Stimulated activated memory B cell treated with anti-CD40 and anti-IgM and Interleukin-4, amounts not matched to agents 10 μg/mL and 1 μg/mL and 100 μg/mL, for 72 hours (primary cell): ENCODE measurements around the gene IFNL1.
"Not testable (repeated sequence)": the region's sequence is repeated elsewhere in the genome, so short reads cannot be mapped to it uniquely, and the experiment has no call there.

Experiments used
- ATAC-seq: fragments of 150-1000 bp; cut with Tn5 transposase; 2 replicates; pipeline ENCODE4 v1.10.0; 2021
- H3K27ac Mint-ChIP-seq: one replicate; pipeline ENCODE4 v1.8.0; 2022; ENCODE audit warnings: mild to moderate bottlenecking, mixed read lengths
- H3K27me3 Mint-ChIP-seq: one replicate; pipeline ENCODE4 v1.8.0; 2022; ENCODE audit warnings: mixed read lengths
- H3K36me3 Mint-ChIP-seq: one replicate; pipeline ENCODE4 v1.8.0; 2022; ENCODE audit warnings: mixed read lengths
- H3K4me1 Mint-ChIP-seq: one replicate; pipeline ENCODE4 v1.8.0; 2022; ENCODE audit warnings: mixed read lengths
- H3K4me3 Mint-ChIP-seq: one replicate; pipeline ENCODE4 v1.8.0; 2022; ENCODE audit warnings: mild to moderate bottlenecking, moderate library complexity, mixed read lengths
- H3K9me3 Mint-ChIP-seq: one replicate; pipeline ENCODE4 v1.8.0; 2022; ENCODE audit warnings: mixed read lengths

Gene IFNL1

GRCh38 chr19:39297931-39298634 is 1.9 kb downstream of the IFNL1 start:
- Mint-ChIP-seq H3K4me3 (no peak overlapping the region), H3K9me3 (no peaks in the 10 kb centered on the region), H3K4me1 (no peaks in the 10 kb centered on the region), H3K27ac (no peak overlapping the region), H3K36me3 (no peaks in the 10 kb centered on the region), H3K27me3 (peaks cover 50% of the 10 kb centered on the region)
- no peak for ATAC-seq

- peaks cover 3% of the 10 kb centered on the region for H3K9me3 Mint-ChIP-seq
- ATAC-seq, result no peak
- H3K4me1 Mint-ChIP-seq, result no peaks in the 10 kb centered on the region
- H3K4me3 Mint-ChIP-seq, result no peak overlapping the region
- no peaks in the 10 kb centered on the region for H3K36me3 Mint-ChIP-seq
- H3K27me3 Mint-ChIP-seq, result peaks cover 45% of the 10 kb centered on the region
- no peak overlapping the region for H3K27ac Mint-ChIP-seq
Measured at GRCh38 chr19:39299404-39299803, 3.2 kb downstream of the IFNL1 start.

DNA sequence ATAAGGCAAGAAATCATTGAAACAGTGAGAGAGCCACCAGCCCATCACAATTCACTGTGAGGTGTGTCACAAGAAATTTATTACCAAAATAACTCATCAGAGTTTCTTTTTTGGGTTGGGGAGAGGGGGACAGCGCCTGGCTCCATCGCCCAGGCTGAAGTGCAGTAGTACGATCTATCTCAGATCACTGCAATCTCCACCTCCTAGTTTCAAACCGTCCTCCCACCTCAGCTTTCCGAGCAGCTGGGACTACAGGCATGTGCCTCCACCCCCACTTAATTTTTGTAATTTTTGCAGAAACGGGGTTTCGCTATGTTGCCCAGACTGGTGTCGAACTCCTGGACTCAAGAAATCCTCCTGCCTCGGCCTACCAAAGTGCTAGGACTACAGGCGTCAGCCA is 3.6 kb downstream of the IFNL1 start:
- Mint-ChIP-seq H3K27me3 (peaks cover 45% of the 10 kb centered on the region), H3K4me3 (no peak overlapping the region), H3K9me3 (peaks cover 3% of the 10 kb centered on the region), H3K27ac (no peak overlapping the region), H3K4me1 (no peaks in the 10 kb centered on the region), H3K36me3 (no peaks in the 10 kb centered on the region)
- ATAC-seq, result no peak

DNA sequence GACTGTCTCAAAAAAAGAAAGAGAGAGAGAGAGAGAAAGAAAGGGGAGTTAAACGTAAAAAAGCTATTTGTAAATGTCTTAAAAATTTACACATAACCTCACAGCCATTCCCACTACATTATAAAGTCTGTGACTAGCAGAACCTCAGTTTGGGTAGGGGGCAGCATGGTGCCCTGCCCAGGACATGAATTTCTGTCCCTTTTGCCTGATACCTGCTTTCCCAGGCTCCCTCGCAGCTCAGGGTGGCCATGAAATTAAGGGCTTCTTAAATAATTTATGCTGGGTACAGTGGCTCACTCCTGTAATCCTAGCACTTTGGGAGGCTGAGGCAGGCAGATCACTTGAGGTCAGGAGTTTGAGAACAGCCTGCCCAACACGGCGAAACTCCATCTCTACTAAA is 4.8 kb downstream of the IFNL1 start:
- Mint-ChIP-seq H3K27ac (no peak overlapping the region), H3K4me1 (no peaks in the 10 kb centered on the region), H3K36me3 (no peaks in the 10 kb centered on the region), H3K4me3 (no peak overlapping the region), H3K9me3 (peaks cover 3% of the 10 kb centered on the region), H3K27me3 (peaks cover 57% of the 10 kb centered on the region)
- no peak for ATAC-seq

DNA sequence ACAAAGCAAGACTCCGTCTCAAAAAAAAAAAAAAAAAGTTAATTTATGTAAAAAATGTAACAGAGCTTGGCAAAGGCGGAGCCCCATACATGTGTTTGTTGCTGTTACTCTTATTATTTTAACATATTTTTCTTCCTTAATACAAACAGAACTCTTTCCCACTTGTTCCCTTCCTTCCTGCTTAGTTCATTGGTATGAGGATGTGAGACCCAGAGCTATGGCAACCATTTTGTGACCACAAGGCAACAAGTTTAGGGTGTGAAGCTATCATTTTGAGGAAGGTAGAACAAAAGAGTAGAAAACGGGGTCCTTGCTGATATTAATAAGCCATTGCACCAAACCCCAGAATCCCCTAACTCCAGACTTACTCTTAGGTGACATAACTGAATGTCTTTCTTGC is 5.4 kb downstream of the IFNL1 start:
- Mint-ChIP-seq H3K27ac (no peak overlapping the region), H3K27me3 (peaks cover 60% of the 10 kb centered on the region), H3K9me3 (peaks cover 3% of the 10 kb centered on the region), H3K4me3 (no peak overlapping the region), H3K36me3 (peaks cover 1% of the 10 kb centered on the region), H3K4me1 (no peaks in the 10 kb centered on the region)
- no peak for ATAC-seq

GRCh38 chr19:39303373-39304184 is 7.4 kb downstream of the IFNL1 start:
- Mint-ChIP-seq H3K27me3 (peaks cover 45% of the 10 kb centered on the region), H3K36me3 (peaks cover 8% of the 10 kb centered on the region), H3K4me1 (no peaks in the 10 kb centered on the region), H3K27ac (no peak overlapping the region), H3K4me3 (no peak overlapping the region), H3K9me3 (peaks cover 3% of the 10 kb centered on the region)
- no peak for ATAC-seq

DNA sequence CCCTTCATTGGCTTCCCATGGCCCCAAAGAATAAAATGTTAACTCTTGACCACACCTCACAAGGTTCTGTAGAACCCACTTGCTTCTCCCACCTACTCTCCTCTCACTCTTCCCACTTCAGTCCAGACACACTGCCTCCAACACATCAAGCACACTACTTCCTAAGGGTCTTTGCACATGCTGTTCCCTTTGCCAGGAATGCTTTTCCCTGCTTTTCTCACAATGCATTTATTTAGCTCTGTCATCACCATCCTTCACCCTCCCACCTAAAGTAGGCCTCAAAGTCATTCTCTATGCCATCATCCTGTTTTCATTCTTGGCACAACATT is 7.9 kb downstream of the IFNL1 start:
- Mint-ChIP-seq H3K27me3 (peaks cover 43% of the 10 kb centered on the region), H3K4me3 (no peak overlapping the region), H3K27ac (no peak overlapping the region)

GRCh38 chr19:39304701-39305571 is 8.7 kb downstream of the IFNL1 start:
- H3K4me1 Mint-ChIP-seq, result no peaks in the 10 kb centered on the region
- peaks cover 43% of the 10 kb centered on the region for H3K27me3 Mint-ChIP-seq
- H3K4me3 Mint-ChIP-seq, result no peak overlapping the region
- H3K36me3 Mint-ChIP-seq, result peaks cover 13% of the 10 kb centered on the region
- H3K27ac Mint-ChIP-seq, result no peak overlapping the region
- ATAC-seq, result no peak
- H3K9me3 Mint-ChIP-seq, result peaks cover 3% of the 10 kb centered on the region

More for the DNA sequence above, 7.9 kb downstream of the IFNL1 start:
- Mint-ChIP-seq H3K4me1 (no peaks in the 10 kb centered on the region), H3K9me3 (peaks cover 3% of the 10 kb centered on the region), H3K36me3 (peaks cover 13% of the 10 kb centered on the region)
- ATAC-seq, result no peak

GRCh38 chr19:39306075-39306474 is 9.9 kb downstream of the IFNL1 start:
- peaks cover 5% of the 10 kb centered on the region for H3K4me1 Mint-ChIP-seq
- no peak overlapping the region for H3K27ac Mint-ChIP-seq
- H3K36me3 Mint-ChIP-seq, result peaks cover 21% of the 10 kb centered on the region
- ATAC-seq, result no peak
- peaks cover 35% of the 10 kb centered on the region for H3K27me3 Mint-ChIP-seq
- no peak overlapping the region for H3K4me3 Mint-ChIP-seq
- H3K9me3 Mint-ChIP-seq, result peaks cover 3% of the 10 kb centered on the region

- no peak overlapping the region for H3K27ac Mint-ChIP-seq
- H3K4me1 Mint-ChIP-seq, result peaks cover 7% of the 10 kb centered on the region
- H3K4me3 Mint-ChIP-seq, result no peak overlapping the region
- peaks cover 35% of the 10 kb centered on the region for H3K27me3 Mint-ChIP-seq
- peak; percentile 51 for ATAC-seq
- peaks cover 32% of the 10 kb centered on the region for H3K36me3 Mint-ChIP-seq
- H3K9me3 Mint-ChIP-seq, result peaks cover 3% of the 10 kb centered on the region
Measured at GRCh38 chr19:39307046-39307821, 11.0 kb downstream of the IFNL1 start.

GRCh38 chr19:39307822-39308530 is 11.8 kb downstream of the IFNL1 start:
- H3K27ac Mint-ChIP-seq, result no peak overlapping the region
- H3K27me3 Mint-ChIP-seq, result peaks cover 35% of the 10 kb centered on the region
- no peak for ATAC-seq
- peaks cover 37% of the 10 kb centered on the region for H3K36me3 Mint-ChIP-seq
- H3K9me3 Mint-ChIP-seq, result peaks cover 3% of the 10 kb centered on the region
- H3K4me1 Mint-ChIP-seq, result peaks cover 7% of the 10 kb centered on the region
- H3K4me3 Mint-ChIP-seq, result no peak overlapping the region

GRCh38 chr19:39308531-39309304 is 12.5 kb downstream of the IFNL1 start:
- Mint-ChIP-seq H3K4me1 (peaks cover 7% of the 10 kb centered on the region), H3K4me3 (no peak overlapping the region), H3K27me3 (peaks cover 34% of the 10 kb centered on the region), H3K9me3 (peaks cover 3% of the 10 kb centered on the region), H3K36me3 (peaks cover 42% of the 10 kb centered on the region), H3K27ac (no peak overlapping the region)
- ATAC-seq, result no peak

DNA sequence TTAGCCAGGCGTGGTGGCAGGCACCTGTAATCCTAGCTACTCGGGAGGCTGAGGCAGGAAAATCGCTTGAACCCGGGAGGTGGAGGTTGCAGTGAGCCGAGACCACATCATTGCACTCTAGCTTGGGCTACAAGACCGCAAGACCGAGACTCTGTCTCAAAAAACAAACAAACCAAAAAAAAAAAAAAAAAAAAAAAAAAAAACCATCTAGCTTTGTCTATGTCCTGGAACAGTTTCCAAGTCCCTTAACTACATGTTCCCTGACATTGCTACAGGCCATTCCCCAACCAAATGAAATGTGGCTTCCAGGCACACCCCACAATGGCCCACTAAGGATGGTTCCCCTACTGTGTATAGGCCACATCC is 13.1 kb downstream of the IFNL1 start:
- H3K4me3 Mint-ChIP-seq, H3K9me3 Mint-ChIP-seq, ATAC-seq, H3K27ac Mint-ChIP-seq, H3K4me1 Mint-ChIP-seq: not testable (repeated sequence)
- peaks cover 46% of the 10 kb centered on the region for H3K36me3 Mint-ChIP-seq
- peaks cover 29% of the 10 kb centered on the region for H3K27me3 Mint-ChIP-seq
